Heart left ventricle (tissue), 16 donors: ENCODE data around the gene CNN2. TPM values are rescaled to one million over a fixed set of nuclear protein-coding genes. Genes with fewer than 3 reads are reported as not detected.

Experiments used
- ATAC-seq, 4 donors: fragments of 200-7000 bp; cut with Tn5 transposase; one replicate each; pipeline ENCODE4 v1.9.1; 2020 to 2022; ENCODE audit warnings: moderate library complexity in 4 of 4, mild to moderate bottlenecking in 3 of 4, moderate number of reproducible peaks in 1 of 4
- DNase-seq, 5 donors: peaks; one replicate each; pipeline ENCODE4 v3.0.0-alpha.2; 2020
- H3K27ac ChIP-seq, 12 donors: fragments of 200-600 bp; sonication (generic) in 4 of 12; one replicate each; pipeline versions ENCODE4 v1.5.0 to v1.8.0; 2016 to 2022; ENCODE audit warnings: mild to moderate bottlenecking in 2 of 12
- H3K27me3 ChIP-seq, 9 donors: fragments of 200-600 bp; sonication (generic) in 2 of 9; one replicate each; pipeline versions ENCODE4 v1.5.1 to v1.8.0; 2016 to 2022; ENCODE audit warnings: mild to moderate bottlenecking in 3 of 9
- H3K36me3 ChIP-seq, 9 donors: fragments of 200-600 bp; sonication (generic) in 2 of 9; one replicate each; pipeline versions ENCODE4 v1.5.0 to v1.8.0; 2018 to 2022; ENCODE audit warnings: mild to moderate bottlenecking in 2 of 9
- H3K4me1 ChIP-seq, 12 donors: fragments of 200-600 bp; sonication (generic) in 4 of 12; one replicate each; pipeline versions ENCODE4 v1.5.0 to v1.8.0; 2016 to 2022; ENCODE audit warnings: mild to moderate bottlenecking in 3 of 12
- H3K4me3 ChIP-seq, 12 donors: fragments of 200-600 bp; sonication (generic) in 4 of 12; one replicate each; pipeline versions ENCODE4 v1.5.0 to v1.8.0; 2017 to 2022; ENCODE audit warnings: mild to moderate bottlenecking in 9 of 12, moderate library complexity in 4 of 12
- H3K9me3 ChIP-seq, 12 donors: fragments of 200-600 bp; sonication (generic) in 4 of 12; one replicate each; pipeline versions ENCODE4 v1.5.0 to v1.8.0; 2016 to 2022; ENCODE audit warnings: mild to moderate bottlenecking in 1 of 12
- CTCF ChIP-seq, 12 donors: fragments of 200-600 bp; sonication (generic) in 4 of 12; IDR thresholded peaks; one replicate each; pipeline versions ENCODE4 v1.5.0 to v1.8.0; 2018 to 2022; ENCODE audit warnings: antibody characterized with exemption in 12 of 12, mild to moderate bottlenecking in 5 of 12
- POLR2A ChIP-seq, 2 donors: fragments of 450-650 bp; IDR thresholded peaks; one replicate each; pipeline ENCODE4 v1.6.1; 2017; ENCODE audit warnings: antibody characterized with exemption in 2 of 2, mild to moderate bottlenecking in 2 of 2, moderate library complexity in 2 of 2
- WGBS, 4 donors: extraction: QIAGEN DNeasy Blood & Tissue Kit in 2 of 4; methylation state at CpG; one replicate each; pipeline versions ENCODE4 v1.1.5 to v1.1.7; 2013 to 2018; 5-methylcytosine and 5-hydroxymethylcytosine counted together
- intact Hi-C, 10 donors: fragments of 100-400 bp; cut with DNase I; formaldehyde crosslinking; loops; one replicate each; pipeline versions ENCODE4 v1.11.1 to v1.14.2; 2022
- polyA plus RNA-seq, 2 donors: library from polyadenylated mRNA; stranded (reverse); fragments of 200-250 nt; gene quantifications; one replicate each; pipeline ENCODE4 v1.2.3, GENCODE V29; 2013
- total RNA-seq, 9 donors: library from RNA; depleted of rRNA in 2 of 9; stranded (reverse); fragments of >200 nt in 2 of 9; fragmentation: NEBNext Ultra II Directional in 3 of 9; extraction: Animal tissue kit (Norgen Biotek cat#: 25700) in 3 of 9; gene quantifications; one replicate each; pipeline versions ENCODE4 v1.1.0 to v1.2.4, GENCODE V29; 2016 to 2023
- donor health status: ischemic (EF 13 %, LVEDD 7.1; RV severe dilation, severe dysfunction).
- donor health status: healthy with polysubstance abuse.
- donor health status: DM: no; HTN: yes; CAD: no.
- donor health status: DM: no; HTN: no; CAD: no.
- donor health status: ischemic (EF 25% LVEDD 6.9; RV normal size, moderate dysfunction).
- donor health status: ischemic (EF 25% LVEDD 5.7; RV mildly dilated, moderate dysfunction).
- donor health status: healthy.
- donor health status: DM: yes; HTN: yes; CAD: no.
- donor health status: ischemic (EF 35%, LVEDD 5.7; RV mildly dilated, moderate dysfunction).
- donor health status: nonischemic (EF 11% LVEDD 7.7; RV severe dilation, severe dysfunction).
- donor health status: DM: yes; HTN: yes; CAD: no.
- donor health status: PGD.
- donor health status: ischemic (EF 29% LVEDD 5.4; RV normal size, mild dysfunction).
- donor health status: nonischemic (EF 23%, LVEDD 6.1; RV moderate dilation, normal function).

The CNN2 gene
- total and polyA plus RNA-seq, 11 donors = 26.2 to 98.5 (median 58.2) TPM

- H3K27ac ChIP-seq = peak overlapping the region in 1 of 12 donors; percentile 44
- no peak for ATAC-seq
- WGBS, 4 donors = 86 to 88% (median 86%) methylated on average over 16 to 29 of the region's 29 CpGs; no CpG with 5 or more reads in 1 of the 4 donors
- TF ChIP-seq CTCF (IDR thresholded peaks at IDR 0.05) (no peak), POLR2A (IDR thresholded peaks at IDR 0.05) (no peak)
- intact Hi-C loops = no loop called here
- no peaks in the 10 kb centered on the region for H3K27me3 ChIP-seq
- no peak for DNase-seq
- peaks cover 0 to 54% (median 40%) of the 10 kb centered on the region in 9 donors for H3K36me3 ChIP-seq
- H3K4me3 ChIP-seq = no peak overlapping the region
- H3K4me1 ChIP-seq = peaks cover 30 to 61% (median 53%) of the 10 kb centered on the region in 12 donors
- no peaks in the 10 kb centered on the region for H3K9me3 ChIP-seq
Observed at GRCh38 chr19:1015061-1015781, 11.2 kb upstream of the CNN2 start.

GRCh38 chr19:1015782-1016646, 10.4 kb upstream of the CNN2 start:
- Histone ChIP-seq H3K9me3 (no peaks in the 10 kb centered on the region), H3K4me3 (no peak overlapping the region), H3K4me1 (peaks cover 30 to 64% (median 53%) of the 10 kb centered on the region in 12 donors), H3K27me3 (no peaks in the 10 kb centered on the region), H3K27ac (peak overlapping the region in 6 of 12 donors; percentile 24 to 74 (median 50)), H3K36me3 (peaks cover 0 to 47% (median 32%) of the 10 kb centered on the region in 9 donors)
- WGBS, 4 donors = 57 to 63% (median 61%) methylated on average over 16 to 31 of the region's 31 CpGs
- intact Hi-C loops = no loop called here
- DNase-seq (no peak), ATAC-seq (no peak)
- TF ChIP-seq POLR2A (IDR thresholded peaks at IDR 0.05) (no peak), CTCF (IDR thresholded peaks at IDR 0.05) (no peak)

GRCh38 chr19:1016647-1017114, 9.7 kb upstream of the CNN2 start:
- WGBS, 4 donors = 16 to 40% (median 28%) methylated on average over 4 to 12 of the region's 12 CpGs
- no peak for DNase-seq
- peaks cover 0 to 40% (median 26%) of the 10 kb centered on the region in 9 donors for H3K36me3 ChIP-seq
- no peaks in the 10 kb centered on the region for H3K9me3 ChIP-seq
- peaks cover 30 to 66% (median 54%) of the 10 kb centered on the region in 12 donors for H3K4me1 ChIP-seq
- H3K27me3 ChIP-seq = no peaks in the 10 kb centered on the region
- peak in 1 of 4 donors; percentile 0 for ATAC-seq
- H3K27ac ChIP-seq = peak overlapping the region in 10 of 12 donors; percentile 3 to 74 (median 38)
- intact Hi-C loops = no loop called here
- no peak overlapping the region for H3K4me3 ChIP-seq
- no peak for TF ChIP-seq POLR2A (IDR thresholded peaks at IDR 0.05)
- TF ChIP-seq CTCF (IDR thresholded peaks at IDR 0.05) = no peak
